DOHH2 (cell line): ENCODE measurements around the gene RSU1.

ENCODE experiments used
- CTCF ChIP-seq: fragments of 200-600 bp; sonication (generic); IDR thresholded peaks from one replicate; pipeline ENCODE4 v1.5.1; 2014; ENCODE audit warnings: antibody characterized with exemption, mild to moderate bottlenecking, low read depth, low read length; ENCODE audit not compliant: poor library complexity, severe bottlenecking
- EZH2phosphoT487 ChIP-seq: fragments of 200-600 bp; sonication (generic); IDR thresholded peaks from 2 replicates; pipeline ENCODE4 v1.6.1; 2017; ENCODE audit warnings: borderline replicate concordance, mild to moderate bottlenecking, antibody characterized with exemption, low read length, moderate library complexity, mixed read lengths

- no peak for TF ChIP-seq CTCF
- TF ChIP-seq EZH2phosphoT487: no peak
Measured at GRCh38 chr10:16770141-16770540, 47.1 kb downstream of the RSU1 start.
